ENCODE measurements around the gene ZC3H10. TPM values are rescaled to one million over a fixed set of nuclear protein-coding genes. Genes with fewer than 3 reads are reported as not detected.

ZC3H10 gene
- total and polyA plus RNA-seq, 2 of the 4 experiments (the other 2 are of a cell fraction) = 1.5 to 3.6 TPM

- H3K4me2 ChIP-seq (ENCODE audit: low read depth, low read length) = no peak overlapping the region
- H3K36me3 ChIP-seq (ENCODE audit: control insufficient read depth, insufficient read depth, low read length) = no peaks in the 10 kb centered on the region
- TF ChIP-seq POLR2A (IDR thresholded peaks at IDR 0.05; ENCODE audit: low read depth, low read length) (no peak), RCOR1 (IDR thresholded peaks at IDR 0.05; ENCODE audit: insufficient replicate concordance, low read length) (no peak), CEBPB (IDR thresholded peaks at IDR 0.05; ENCODE audit: low read depth, low read length) (no peak), MAFK (IDR thresholded peaks at IDR 0.05; ENCODE audit: low read depth, low read length) (no peak), USF2 (IDR thresholded peaks at IDR 0.05; ENCODE audit: low read depth, low read length) (no peak), SMC3 (IDR thresholded peaks at IDR 0.05; ENCODE audit: low read depth, low read length) (no peak), MAZ (IDR thresholded peaks at IDR 0.05; ENCODE audit: borderline replicate concordance, low read depth, low read length) (no peak), CTCF (conservative IDR thresholded peaks at IDR 0.05; ENCODE audit: low read depth, low read length) (no peak), NFE2L2 (IDR thresholded peaks at IDR 0.05; ENCODE audit: low read depth, low read length) (no peak)
- no peak overlapping the region for H4K91ac ChIP-seq (ENCODE audit: insufficient read depth, low read depth, low read length)
- no peak overlapping the region for H2AFZ ChIP-seq (replicated peaks; ENCODE audit: low read length, poor library complexity)
- dilution Hi-C loops (cut with HindIII; ENCODE audit: low sequenced_read_pairs, unreplicated experiment) (no loop called here), in situ Hi-C loops (cut with MboI; ENCODE audit: low sequenced_read_pairs) (no loop called here), intact Hi-C loops (cut with micrococcal nuclease) (no loop called here)
- H2AK5ac ChIP-seq (ENCODE audit: low read depth, low read length) = no peak overlapping the region
- no peaks in the 10 kb centered on the region for H4K20me1 ChIP-seq (ENCODE audit: insufficient read depth, low read length)
- no peak overlapping the region for H4K5ac ChIP-seq (ENCODE audit: low read depth, low read length)
- ChIA-PET CTCF (interaction anchor here (0.8 kb wide), 1 partner anchor 18 kb away, joined by 3 read pairs; the partner anchor contains the start of gene PA2G4), POLR2A (ENCODE audit: unreplicated experiment) (no interaction called here)
- H3K14ac ChIP-seq (replicated peaks; ENCODE audit: low read depth, low read length) = no peak overlapping the region
- H3K27ac ChIP-seq (ENCODE audit: insufficient read depth, low read length) = no peak overlapping the region
- H3K23ac ChIP-seq (ENCODE audit: low read depth, low read length) = no peak overlapping the region
- no peak overlapping the region for H4K8ac ChIP-seq (ENCODE audit: low read depth in 2 of 2, low read length in 2 of 2)
- no peak overlapping the region for H3K9ac ChIP-seq (ENCODE audit: low read depth, low read length)
- ATAC-seq (ENCODE audit: low read depth) (no peak), DNase-seq (no peak)
- H3K4ac ChIP-seq (ENCODE audit: low read depth, low read length) = no peak overlapping the region
- no peak overlapping the region for H3K4me3 ChIP-seq (ENCODE audit: insufficient read depth, low read depth, low read length)
- H3K9me1 ChIP-seq (ENCODE audit: insufficient read depth, low read length) = 0 out of 2 replicates have a peak, but pooled peaks cover 3% of the 10 kb centered on the region
- no peaks in the 10 kb centered on the region for H3K4me1 ChIP-seq (ENCODE audit: control insufficient read depth, insufficient read depth, low read length)
- BruUV-seq (replicated peaks) = no TSS peak
- H2AK9ac ChIP-seq (replicated peaks; ENCODE audit: low read depth, low read length, poor library complexity) = no peak overlapping the region
- no peak overlapping the region for H3K18ac ChIP-seq (ENCODE audit: low read depth, low read length)
- H2BK20ac ChIP-seq (ENCODE audit: low read depth, low read length) = no peak overlapping the region
- no peaks in the 10 kb centered on the region for H3K9me3 ChIP-seq (ENCODE audit: control insufficient read depth, insufficient read depth, low read length)
- peaks cover 33% of the 10 kb centered on the region for H3K27me3 ChIP-seq (ENCODE audit: control insufficient read depth, insufficient read depth, low read length)
- H3K79me1 ChIP-seq (ENCODE audit: low read depth in 1 of 2, low read length in 2 of 2) = no peaks in the 10 kb centered on the region
- H2BK5ac ChIP-seq (ENCODE audit: low read depth, low read length, poor library complexity, severe bottlenecking) = no peak overlapping the region
- H2BK15ac ChIP-seq (ENCODE audit: low read depth, low read length) = no peak overlapping the region
- whole genome bisulfite sequencing, 2 experiments (ENCODE audit: extremely low coverage in 2 of 2, insufficient read length in 1 of 2) = no CpG with 5 or more reads among the region's 3 CpGs
- no peak overlapping the region for H2BK120ac ChIP-seq (ENCODE audit: low read depth, low read length)
- H3K56ac ChIP-seq (ENCODE audit: extremely low read depth, insufficient read depth, low read length) = no peak overlapping the region
Measured at GRCh38 chr12:56086096-56086495, 32.0 kb upstream of the ZC3H10 start.

Data from IMR-90 (cell line).